HepG2 (cell line): ENCODE results near the gene SEMA7A. TPM values are rescaled to one million over a fixed set of nuclear protein-coding genes. Genes with fewer than 3 reads are reported as not detected.

Source experiments
- HDAC1 ChIP-seq: sonication (generic); formaldehyde crosslinking; IDR thresholded peaks from 2 replicates; pipeline ENCODE4 v1.5.1; 2020; ENCODE audit warnings: mild to moderate bottlenecking, missing genetic modification reagents
- HNF4G ChIP-seq, 2 experiments: sonication (generic) in 1 of 2; formaldehyde crosslinking in 1 of 2; IDR thresholded peaks; 2 replicates each; pipeline versions ENCODE4 v1.4.0 to v1.6.1; 2011 to 2020; ENCODE audit warnings: borderline replicate concordance in 2 of 2, low read depth in 2 of 2, mild to moderate bottlenecking in 2 of 2, low read length in 1 of 2, missing genetic modification reagents in 1 of 2, moderate library complexity in 1 of 2
- MTA1 ChIP-seq: sonication (generic); formaldehyde crosslinking; IDR thresholded peaks from 2 replicates; pipeline ENCODE4 v1.4.0; 2020; ENCODE audit warnings: missing genetic modification reagents, mild to moderate bottlenecking, borderline replicate concordance
- SAP130 ChIP-seq: IDR thresholded peaks from 2 replicates; pipeline ENCODE4 v1.6.1; 2016; ENCODE audit warnings: low read depth
- ZNF687 ChIP-seq: sonication (generic); formaldehyde crosslinking; IDR thresholded peaks from 2 replicates; pipeline ENCODE4 v1.5.1; 2020; ENCODE audit warnings: mild to moderate bottlenecking, missing genetic modification reagents, moderate library complexity
- polyA plus RNA-seq, 8 experiments: library from polyadenylated mRNA; depleted of rRNA in 3 of 8; stranded (reverse) in 7 of 8; unstranded in 1 of 8; fragments of >200 nt; fragmentation: Illumina TruSeq in 4 of 8; extraction: Trizol in 4 of 8; gene quantifications; 2 replicates each; pipeline versions ENCODE4 v1.2.1 to v1.2.3, GENCODE V29; 2011 to 2016; ENCODE audit warnings: low read depth in 4 of 8, missing spikeins in 1 of 8, mixed read lengths in 1 of 8; ENCODE audit not compliant: insufficient read depth in 1 of 8
- total RNA-seq, 5 experiments: library from RNA; depleted of rRNA; stranded (reverse); fragments of >200 nt; fragmentation: Illumina TruSeq; extraction: Trizol; gene quantifications; 2 replicates each; pipeline ENCODE4 v1.2.3, GENCODE V29; 2016; ENCODE audit warnings: low read depth in 1 of 5
- TF ChIP-seq, protein P1 (sequence below): sonication (generic); formaldehyde crosslinking; IDR thresholded peaks from 2 replicates; pipeline ENCODE4 v1.4.0; 2020; ENCODE audit warnings: missing genetic modification reagents

Gene SEMA7A
- total and polyA plus RNA-seq, 2 of the 13 experiments (the other 11 are each of a cell fraction or from before 2014, with no cell fraction given), result 9.0 to 15.8 TPM

DNA sequence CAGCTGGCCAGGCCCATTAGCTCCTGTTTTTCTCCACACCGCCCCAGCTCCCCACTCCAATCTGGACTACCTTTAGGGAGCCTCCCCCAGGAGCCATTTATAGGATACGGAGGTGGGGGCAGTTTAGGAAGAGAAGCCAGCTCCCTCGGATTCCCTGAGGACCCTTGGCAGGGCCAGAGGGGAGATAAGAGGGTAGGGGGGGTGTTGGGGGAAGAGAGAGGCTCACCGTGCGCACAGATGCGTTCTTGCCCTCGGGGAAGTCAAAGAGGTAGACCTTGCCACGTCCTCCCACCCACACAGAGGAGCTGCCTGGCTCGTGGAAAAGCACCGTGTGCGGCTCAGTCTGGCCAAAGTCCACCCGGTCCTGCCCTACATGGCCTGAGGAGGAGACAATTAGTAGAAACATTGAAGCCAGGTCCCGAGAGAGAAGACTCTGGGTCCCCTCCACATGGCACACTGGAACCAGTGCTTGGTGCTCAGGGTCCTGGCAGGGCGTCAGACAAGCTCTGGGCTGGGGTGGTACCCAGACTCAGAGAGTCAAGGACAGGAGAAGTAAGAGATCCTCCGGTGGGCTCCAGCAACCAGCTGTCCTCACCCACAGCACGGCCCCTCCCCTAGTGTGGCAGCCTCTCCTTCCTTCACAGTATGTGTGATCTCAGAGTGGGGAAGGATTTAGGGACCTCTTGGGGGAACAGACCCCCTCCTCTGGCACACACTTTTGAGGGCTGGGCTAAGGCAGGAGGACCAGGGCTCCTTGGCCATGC, 15.0 kb downstream of the SEMA7A start (continued):
- TF ChIP-seq, protein P1, sequence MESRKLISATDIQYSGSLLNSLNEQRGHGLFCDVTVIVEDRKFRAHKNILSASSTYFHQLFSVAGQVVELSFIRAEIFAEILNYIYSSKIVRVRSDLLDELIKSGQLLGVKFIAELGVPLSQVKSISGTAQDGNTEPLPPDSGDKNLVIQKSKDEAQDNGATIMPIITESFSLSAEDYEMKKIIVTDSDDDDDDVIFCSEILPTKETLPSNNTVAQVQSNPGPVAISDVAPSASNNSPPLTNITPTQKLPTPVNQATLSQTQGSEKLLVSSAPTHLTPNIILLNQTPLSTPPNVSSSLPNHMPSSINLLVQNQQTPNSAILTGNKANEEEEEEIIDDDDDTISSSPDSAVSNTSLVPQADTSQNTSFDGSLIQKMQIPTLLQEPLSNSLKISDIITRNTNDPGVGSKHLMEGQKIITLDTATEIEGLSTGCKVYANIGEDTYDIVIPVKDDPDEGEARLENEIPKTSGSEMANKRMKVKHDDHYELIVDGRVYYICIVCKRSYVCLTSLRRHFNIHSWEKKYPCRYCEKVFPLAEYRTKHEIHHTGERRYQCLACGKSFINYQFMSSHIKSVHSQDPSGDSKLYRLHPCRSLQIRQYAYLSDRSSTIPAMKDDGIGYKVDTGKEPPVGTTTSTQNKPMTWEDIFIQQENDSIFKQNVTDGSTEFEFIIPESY, result 0 out of 2 replicates have a peak, but pooled peaks have one; percentile 35
- TF ChIP-seq MTA1 (CRISPR knock-in tag), result 0 out of 2 replicates have a peak, but pooled peaks have one; percentile 26
- no peak for TF ChIP-seq HDAC1 (CRISPR knock-in tag)
- TF ChIP-seq SAP130 (CRISPR knock-in tag), result 0 out of 2 replicates have a peak, but pooled peaks have one; percentile 10
- peak; percentile 73 for TF ChIP-seq ZNF687 (CRISPR knock-in tag)
- TF ChIP-seq HNF4G (IDR thresholded peaks at IDR 0.05; ENCODE audit: borderline replicate concordance, low read depth, low read length), result 0 out of 2 replicates have a peak, but pooled peaks have one; percentile 23
- TF ChIP-seq HNF4G (CRISPR knock-in tag; IDR thresholded peaks at IDR 0.05; ENCODE audit: borderline replicate concordance, low read depth), result no peak
- TF ChIP-seq, all 625 proteins: peak for 11
